ENCODE results near the gene PBX2. TPM values are rescaled to one million over a fixed set of nuclear protein-coding genes. Genes with fewer than 3 reads are reported as not detected.

Gene PBX2
- total RNA-seq, 1 experiment from 2014 or later, result 176 TPM

DNA sequence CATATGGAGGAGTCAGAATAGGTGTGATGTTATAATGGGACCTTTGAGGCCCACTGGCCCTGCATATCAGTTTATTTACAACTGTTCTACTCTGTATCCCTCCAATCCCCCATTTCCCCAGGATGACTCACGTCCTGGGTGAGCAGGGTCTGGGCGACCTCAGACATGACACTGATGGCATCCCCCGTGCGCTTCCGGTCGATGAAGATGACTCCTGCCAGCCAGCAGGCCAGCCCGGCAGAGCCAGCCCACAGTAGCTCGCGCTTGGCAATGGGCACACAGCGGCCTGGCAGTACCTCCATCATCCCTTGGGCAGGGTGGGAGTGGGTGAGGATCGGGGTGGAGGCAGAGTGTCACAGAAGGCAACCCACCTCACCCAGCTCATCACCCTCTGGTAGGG, 19.7 kb downstream of the PBX2 start:
- Histone ChIP-seq H3K23me2 (ENCODE audit: insufficient read length, low read depth, low read length, poor library complexity, severe bottlenecking) (peaks cover 2% of the 10 kb centered on the region), H3K56ac (ENCODE audit: insufficient read length, low read depth, low read length) (no peak overlapping the region), H2BK120ac (ENCODE audit: low read depth, low read length, poor library complexity, severe bottlenecking) (no peak overlapping the region), H4K91ac (ENCODE audit: insufficient read length, low read depth, low read length) (no peak overlapping the region), H3K9ac (ENCODE audit: extremely low read depth, insufficient read length, low read length) (no peak overlapping the region), H3K23ac (ENCODE audit: insufficient read length, low read depth, low read length) (no peak overlapping the region), H2AFZ (ENCODE audit: low read length) (no peak overlapping the region), H2BK12ac (ENCODE audit: insufficient read length, low read depth, low read length) (no peak overlapping the region), H3K79me2 (ENCODE audit: insufficient read depth, low read length) (peaks cover 15% of the 10 kb centered on the region; the same call in 1 of the 2 replicates), H3K4me2 (ENCODE audit: insufficient read depth, insufficient read length, low read length) (no peak overlapping the region), H3K27me3 (ENCODE audit: insufficient read depth, low read length) (no peaks in the 10 kb centered on the region), H3K18ac (ENCODE audit: insufficient read length, low read depth, low read length) (no peak overlapping the region), H3K14ac (ENCODE audit: insufficient read depth, low read length) (no peak overlapping the region), H3K4me1 (ENCODE audit: insufficient read depth, low read length) (peaks cover 7% of the 10 kb centered on the region), H4K5ac (ENCODE audit: insufficient read length, low read depth, low read length) (no peak overlapping the region), H4K8ac (replicated peaks; ENCODE audit: insufficient read length, low read depth, low read length) (no peak overlapping the region), H3K79me1 (ENCODE audit: insufficient read depth, low read depth, low read length, poor library complexity, severe bottlenecking) (no peaks in the 10 kb centered on the region), H3K4ac (ENCODE audit: low read depth, low read length) (no peak overlapping the region), H3T11ph (ENCODE audit: low read length) (no peak overlapping the region), H2BK20ac (ENCODE audit: low read depth, low read length, poor library complexity, severe bottlenecking) (no peak overlapping the region), H4K20me1 (ENCODE audit: control insufficient read depth, insufficient read depth, insufficient read length) (peaks cover 2% of the 10 kb centered on the region), H3K27ac (ENCODE audit: insufficient read length, low read depth, low read length) (no peak overlapping the region), H2BK5ac (ENCODE audit: insufficient read length, low read length) (no peak overlapping the region), H2AK5ac (ENCODE audit: insufficient read length, low read length) (no peak overlapping the region), H2BK15ac (ENCODE audit: low read depth, low read length) (no peak overlapping the region), H3K9me3 (ENCODE audit: control insufficient read depth, low read depth, low read length) (no peaks in the 10 kb centered on the region)
- Mint-ChIP-seq H3K27me3 (ENCODE audit: low read depth) (no peaks in the 10 kb centered on the region; the same call in 1 of the 2 replicates), H3K36me3 (ENCODE audit: insufficient read depth in 1 of 3, low read depth in 3 of 3) (peaks cover 38 to 64% (median 52%) of the 10 kb centered on the region in 3 experiments), H3K27ac (no peak overlapping the region), H3K4me1 (peaks cover 27 to 31% of the 10 kb centered on the region in 2 experiments), H3K9me3 (no peaks in the 10 kb centered on the region), H3K4me3 (no peak overlapping the region)
- WGBS (ENCODE audit: extremely low coverage, insufficient read length, low lambda C conversion rate), result no CpG with 5 or more reads among the region's 11 CpGs
- TF ChIP-seq, protein P1, sequence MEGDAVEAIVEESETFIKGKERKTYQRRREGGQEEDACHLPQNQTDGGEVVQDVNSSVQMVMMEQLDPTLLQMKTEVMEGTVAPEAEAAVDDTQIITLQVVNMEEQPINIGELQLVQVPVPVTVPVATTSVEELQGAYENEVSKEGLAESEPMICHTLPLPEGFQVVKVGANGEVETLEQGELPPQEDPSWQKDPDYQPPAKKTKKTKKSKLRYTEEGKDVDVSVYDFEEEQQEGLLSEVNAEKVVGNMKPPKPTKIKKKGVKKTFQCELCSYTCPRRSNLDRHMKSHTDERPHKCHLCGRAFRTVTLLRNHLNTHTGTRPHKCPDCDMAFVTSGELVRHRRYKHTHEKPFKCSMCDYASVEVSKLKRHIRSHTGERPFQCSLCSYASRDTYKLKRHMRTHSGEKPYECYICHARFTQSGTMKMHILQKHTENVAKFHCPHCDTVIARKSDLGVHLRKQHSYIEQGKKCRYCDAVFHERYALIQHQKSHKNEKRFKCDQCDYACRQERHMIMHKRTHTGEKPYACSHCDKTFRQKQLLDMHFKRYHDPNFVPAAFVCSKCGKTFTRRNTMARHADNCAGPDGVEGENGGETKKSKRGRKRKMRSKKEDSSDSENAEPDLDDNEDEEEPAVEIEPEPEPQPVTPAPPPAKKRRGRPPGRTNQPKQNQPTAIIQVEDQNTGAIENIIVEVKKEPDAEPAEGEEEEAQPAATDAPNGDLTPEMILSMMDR (conservative IDR thresholded peaks at IDR 0.05), result no peak
- no peak for DNase-seq
